Memory B cell (primary cell): ENCODE measurements around the gene LIMS2.

Experiments used
- ATAC-seq: fragments of 150-1000 bp; cut with Tn5 transposase; 2 replicates; pipeline ENCODE4 v1.10.0; 2021; ENCODE audit warnings: low read depth, mild to moderate bottlenecking, moderate library complexity
- DNase-seq, 2 donors: peaks; one replicate each; pipeline ENCODE4 v3.0.0; 2022; ENCODE audit warnings: low spot score in 2 of 2
- H3K27ac Mint-ChIP-seq: one replicate; pipeline ENCODE4 v1.8.0; 2022; ENCODE audit warnings: mild to moderate bottlenecking, moderate library complexity, mixed read lengths
- H3K27me3 Mint-ChIP-seq: one replicate; pipeline ENCODE4 v1.8.0; 2022; ENCODE audit warnings: mixed read lengths
- H3K36me3 Mint-ChIP-seq: one replicate; pipeline ENCODE4 v1.8.0; 2022; ENCODE audit warnings: mild to moderate bottlenecking, mixed read lengths
- H3K4me1 Mint-ChIP-seq: one replicate; pipeline ENCODE4 v1.8.0; 2022; ENCODE audit warnings: mixed read lengths
- H3K4me3 Mint-ChIP-seq: one replicate; pipeline ENCODE4 v1.8.0; 2022; ENCODE audit warnings: mild to moderate bottlenecking, moderate library complexity, mixed read lengths
- H3K9me3 Mint-ChIP-seq: one replicate; pipeline ENCODE4 v1.8.0; 2022; ENCODE audit warnings: mixed read lengths

LIMS2 gene, protein sequence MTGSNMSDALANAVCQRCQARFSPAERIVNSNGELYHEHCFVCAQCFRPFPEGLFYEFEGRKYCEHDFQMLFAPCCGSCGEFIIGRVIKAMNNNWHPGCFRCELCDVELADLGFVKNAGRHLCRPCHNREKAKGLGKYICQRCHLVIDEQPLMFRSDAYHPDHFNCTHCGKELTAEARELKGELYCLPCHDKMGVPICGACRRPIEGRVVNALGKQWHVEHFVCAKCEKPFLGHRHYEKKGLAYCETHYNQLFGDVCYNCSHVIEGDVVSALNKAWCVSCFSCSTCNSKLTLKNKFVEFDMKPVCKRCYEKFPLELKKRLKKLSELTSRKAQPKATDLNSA

DNA sequence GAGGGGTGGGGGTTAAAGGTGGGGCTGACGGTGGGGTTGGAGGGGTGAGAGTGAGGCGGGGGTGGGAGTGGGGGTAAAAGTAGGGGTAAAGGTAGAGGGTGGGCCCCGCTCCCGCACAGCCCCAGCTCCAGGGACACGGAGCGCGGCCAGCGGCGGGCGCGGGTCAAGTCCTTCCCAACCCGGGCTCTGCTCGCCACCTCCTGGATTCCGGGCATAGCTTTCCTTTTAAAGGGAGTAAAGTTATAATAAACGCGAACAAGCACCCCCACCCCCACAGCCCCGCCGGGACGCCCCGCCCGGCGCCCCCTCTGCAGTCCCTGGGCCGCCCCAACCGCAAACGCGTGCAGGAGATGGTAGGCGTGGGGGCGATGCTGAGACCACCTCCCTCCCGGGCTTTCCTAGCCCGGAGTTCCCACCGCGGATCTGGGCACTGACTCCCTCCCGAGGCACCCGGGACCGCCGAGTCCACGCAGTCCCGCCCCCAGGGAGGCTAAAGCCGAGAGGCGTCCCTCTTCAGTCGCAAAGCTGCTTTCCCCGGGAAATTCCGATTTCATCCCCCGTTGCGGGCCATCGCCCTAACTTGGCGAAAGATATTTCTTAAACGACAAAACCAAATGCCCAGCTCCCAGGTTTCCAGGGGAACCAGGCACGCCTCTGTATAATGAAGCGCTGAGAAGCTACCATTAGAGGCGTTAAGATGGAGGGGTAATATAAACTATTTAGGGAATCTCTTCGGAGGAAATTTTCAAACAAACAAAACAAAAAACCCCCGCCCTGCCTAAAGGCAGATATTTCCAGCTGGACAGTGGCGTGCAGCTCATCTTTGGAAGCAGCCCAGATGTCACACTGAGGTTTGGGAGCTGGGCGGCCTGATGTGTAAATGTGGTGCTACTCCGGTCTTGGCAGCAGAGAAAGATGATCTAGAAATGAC, at the start of gene LIMS2:
TSS of gene LIMS2 (minus strand) at position 200 of the 931 bp plus-strand sequence. CDS start 506 bp downstream, outside the sequence.
- Mint-ChIP-seq H3K27me3 (peaks cover 28% of the 10 kb centered on the region), H3K27ac (no peak within 1 kb of the TSS), H3K9me3 (no peaks in the 10 kb centered on the region), H3K4me3 (peak within 1 kb of the TSS; percentile 83), H3K4me1 (peaks cover 18% of the 10 kb centered on the region), H3K36me3 (no peaks in the 10 kb centered on the region)
- ATAC-seq = peak; percentile 17
- no peak for DNase-seq

DNA sequence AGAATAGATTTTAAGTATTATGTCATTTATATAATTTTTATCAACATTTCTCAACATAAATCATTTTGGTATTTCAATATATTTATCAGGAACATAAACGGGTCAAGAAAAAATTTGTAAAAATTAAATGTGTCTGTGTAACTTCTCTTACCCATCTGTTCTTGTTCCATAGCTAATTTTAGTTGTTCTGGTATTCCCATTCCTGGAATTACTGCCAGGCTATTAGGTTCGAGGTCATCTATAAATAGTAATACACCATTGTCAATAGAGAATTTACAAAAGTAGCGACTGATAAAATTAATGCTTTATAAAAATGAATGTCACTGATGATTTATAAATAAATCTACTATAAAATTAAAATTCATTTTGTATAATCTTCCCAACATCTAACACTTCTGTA, 47.5 kb upstream of the LIMS2 start:
- no peak for DNase-seq
- no peak for ATAC-seq
- Mint-ChIP-seq H3K4me1 (peaks cover 5% of the 10 kb centered on the region), H3K27ac (no peak overlapping the region), H3K9me3 (no peaks in the 10 kb centered on the region), H3K36me3 (peaks cover 23% of the 10 kb centered on the region), H3K27me3 (no peaks in the 10 kb centered on the region), H3K4me3 (no peak overlapping the region)

GRCh38 chr2:127721978-127722355, 46.6 kb upstream of the LIMS2 start:
- ATAC-seq (no peak), DNase-seq (no peak)
- H3K9me3 Mint-ChIP-seq = no peaks in the 10 kb centered on the region
- no peak overlapping the region for H3K27ac Mint-ChIP-seq
- peaks cover 24% of the 10 kb centered on the region for H3K36me3 Mint-ChIP-seq
- H3K27me3 Mint-ChIP-seq = no peaks in the 10 kb centered on the region
- peaks cover 5% of the 10 kb centered on the region for H3K4me1 Mint-ChIP-seq
- H3K4me3 Mint-ChIP-seq = no peak overlapping the region

GRCh38 chr2:127721311-127721977, 46.1 kb upstream of the LIMS2 start:
- Mint-ChIP-seq H3K9me3 (no peaks in the 10 kb centered on the region), H3K4me1 (peaks cover 3% of the 10 kb centered on the region), H3K27me3 (no peaks in the 10 kb centered on the region), H3K27ac (no peak overlapping the region), H3K36me3 (peaks cover 27% of the 10 kb centered on the region), H3K4me3 (no peak overlapping the region)
- no peak for DNase-seq
- no peak for ATAC-seq

DNA sequence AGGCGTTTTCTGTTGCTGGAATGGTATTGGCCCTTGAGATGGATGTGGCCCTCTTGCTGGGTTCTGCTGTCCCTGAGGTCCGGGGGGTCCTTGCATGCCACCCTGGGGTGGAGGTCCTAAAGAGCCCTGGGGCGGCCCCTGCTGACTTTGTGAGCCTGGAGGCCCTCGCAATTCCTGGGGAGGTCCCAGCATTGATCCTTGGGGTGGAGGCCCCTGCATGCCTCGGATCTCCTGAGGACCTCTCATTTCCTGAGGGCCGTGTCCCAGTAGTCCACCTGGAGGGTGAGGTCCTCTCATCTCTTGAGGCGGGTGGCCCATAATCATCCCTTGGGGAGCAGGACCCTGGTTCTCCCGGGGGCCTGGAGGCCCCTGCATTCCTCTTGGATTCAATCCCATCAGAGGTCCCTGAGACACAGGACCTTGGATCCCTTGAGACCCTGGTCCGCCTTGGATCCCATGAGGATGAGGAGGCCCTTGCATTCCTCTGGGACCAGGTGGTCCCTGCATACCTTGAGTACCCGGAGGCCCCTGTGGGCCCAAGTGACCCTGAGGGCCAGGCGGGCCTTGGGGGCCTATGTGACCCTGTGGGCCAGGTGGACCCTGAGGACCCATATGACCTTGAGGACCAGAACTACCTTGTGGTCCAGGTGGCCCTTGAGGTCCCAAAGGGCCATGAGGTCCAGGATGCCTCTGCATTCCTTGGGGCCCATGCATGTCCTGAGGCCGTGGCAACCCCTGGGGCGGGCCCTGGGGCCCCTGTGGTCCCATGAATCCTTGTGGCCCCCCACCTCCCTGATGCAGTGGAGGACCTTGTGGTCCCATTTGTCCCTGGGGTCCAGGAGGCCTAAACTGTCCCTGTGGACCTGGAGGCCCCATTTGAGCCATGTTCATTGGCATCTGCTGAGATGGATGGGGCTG, 44.2 kb upstream of the LIMS2 start:
- Mint-ChIP-seq H3K4me1 (peaks cover under 1% of the 10 kb centered on the region), H3K36me3 (peaks cover 31% of the 10 kb centered on the region), H3K27ac (no peak overlapping the region), H3K4me3 (no peak overlapping the region), H3K9me3 (no peaks in the 10 kb centered on the region), H3K27me3 (no peaks in the 10 kb centered on the region)
- no peak for DNase-seq
- no peak for ATAC-seq

GRCh38 chr2:127718271-127718670, 42.9 kb upstream of the LIMS2 start:
- Mint-ChIP-seq H3K36me3 (peaks cover 28% of the 10 kb centered on the region), H3K9me3 (no peaks in the 10 kb centered on the region), H3K27ac (no peak overlapping the region), H3K4me1 (no peaks in the 10 kb centered on the region), H3K27me3 (no peaks in the 10 kb centered on the region), H3K4me3 (no peak overlapping the region)
- DNase-seq = no peak
- ATAC-seq = no peak

GRCh38 chr2:127715778-127716449, 40.6 kb upstream of the LIMS2 start:
- H3K9me3 Mint-ChIP-seq = no peaks in the 10 kb centered on the region
- H3K27ac Mint-ChIP-seq = peak overlapping the region; percentile 29
- H3K4me3 Mint-ChIP-seq = no peak overlapping the region
- ATAC-seq (no peak), DNase-seq (no peak)
- H3K36me3 Mint-ChIP-seq = peaks cover 16% of the 10 kb centered on the region
- no peaks in the 10 kb centered on the region for H3K27me3 Mint-ChIP-seq
- no peaks in the 10 kb centered on the region for H3K4me1 Mint-ChIP-seq

DNA sequence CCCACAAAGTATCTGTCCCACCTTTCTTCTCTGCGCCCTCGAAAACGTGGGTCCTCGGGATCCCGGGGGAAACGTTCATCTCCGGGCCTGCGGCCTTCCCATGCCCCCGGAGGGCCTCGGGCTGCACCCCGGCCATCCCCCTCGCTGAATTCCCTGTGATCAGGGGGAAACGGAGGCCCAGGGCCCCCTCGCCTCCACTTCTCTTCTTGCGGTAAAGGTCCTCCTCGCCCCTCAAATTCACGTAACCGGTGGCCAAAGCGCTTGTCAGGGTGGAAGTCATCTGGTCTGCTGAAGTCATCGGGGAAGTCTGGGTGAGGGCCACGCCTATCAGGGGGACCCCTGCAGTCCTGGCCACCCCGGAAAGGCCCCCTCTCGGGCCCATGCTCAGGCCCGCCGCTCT, 38.2 kb upstream of the LIMS2 start:
- no peak for DNase-seq
- no peak overlapping the region for H3K4me3 Mint-ChIP-seq
- H3K4me1 Mint-ChIP-seq = no peaks in the 10 kb centered on the region
- H3K36me3 Mint-ChIP-seq = peaks cover 23% of the 10 kb centered on the region
- H3K27ac Mint-ChIP-seq = no peak overlapping the region
- H3K9me3 Mint-ChIP-seq = no peaks in the 10 kb centered on the region
- no peak for ATAC-seq
- no peaks in the 10 kb centered on the region for H3K27me3 Mint-ChIP-seq

GRCh38 chr2:127712999-127713398, 37.7 kb upstream of the LIMS2 start:
- Mint-ChIP-seq H3K27me3 (no peaks in the 10 kb centered on the region), H3K36me3 (peaks cover 23% of the 10 kb centered on the region), H3K27ac (no peak overlapping the region), H3K4me3 (no peak overlapping the region), H3K9me3 (no peaks in the 10 kb centered on the region), H3K4me1 (no peaks in the 10 kb centered on the region)
- DNase-seq (no peak), ATAC-seq (no peak)

DNA sequence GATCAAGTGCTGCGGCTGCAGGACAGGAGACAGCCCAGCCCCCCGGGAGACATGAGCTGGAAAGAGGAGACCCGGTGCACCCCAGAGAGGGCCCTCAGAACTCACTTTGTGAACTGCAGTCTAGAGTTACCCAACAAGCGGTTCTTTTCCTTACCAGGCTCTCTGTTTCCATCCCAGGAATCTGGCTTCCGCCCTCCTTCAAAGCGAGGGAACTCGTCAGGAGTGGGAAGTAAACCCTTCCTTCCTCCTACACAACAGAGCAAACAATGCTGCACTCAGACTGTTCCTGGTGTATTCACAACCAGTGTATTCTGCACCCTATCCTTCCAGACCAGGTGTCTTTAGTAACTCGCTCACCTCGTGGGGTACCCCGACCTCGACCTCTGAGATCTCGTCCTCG, 34.0 kb upstream of the LIMS2 start:
- Mint-ChIP-seq H3K4me1 (peaks cover 8% of the 10 kb centered on the region), H3K27me3 (no peaks in the 10 kb centered on the region), H3K27ac (no peak overlapping the region), H3K36me3 (peaks cover 18% of the 10 kb centered on the region), H3K4me3 (no peak overlapping the region), H3K9me3 (no peaks in the 10 kb centered on the region)
- no peak for ATAC-seq
- no peak for DNase-seq

DNA sequence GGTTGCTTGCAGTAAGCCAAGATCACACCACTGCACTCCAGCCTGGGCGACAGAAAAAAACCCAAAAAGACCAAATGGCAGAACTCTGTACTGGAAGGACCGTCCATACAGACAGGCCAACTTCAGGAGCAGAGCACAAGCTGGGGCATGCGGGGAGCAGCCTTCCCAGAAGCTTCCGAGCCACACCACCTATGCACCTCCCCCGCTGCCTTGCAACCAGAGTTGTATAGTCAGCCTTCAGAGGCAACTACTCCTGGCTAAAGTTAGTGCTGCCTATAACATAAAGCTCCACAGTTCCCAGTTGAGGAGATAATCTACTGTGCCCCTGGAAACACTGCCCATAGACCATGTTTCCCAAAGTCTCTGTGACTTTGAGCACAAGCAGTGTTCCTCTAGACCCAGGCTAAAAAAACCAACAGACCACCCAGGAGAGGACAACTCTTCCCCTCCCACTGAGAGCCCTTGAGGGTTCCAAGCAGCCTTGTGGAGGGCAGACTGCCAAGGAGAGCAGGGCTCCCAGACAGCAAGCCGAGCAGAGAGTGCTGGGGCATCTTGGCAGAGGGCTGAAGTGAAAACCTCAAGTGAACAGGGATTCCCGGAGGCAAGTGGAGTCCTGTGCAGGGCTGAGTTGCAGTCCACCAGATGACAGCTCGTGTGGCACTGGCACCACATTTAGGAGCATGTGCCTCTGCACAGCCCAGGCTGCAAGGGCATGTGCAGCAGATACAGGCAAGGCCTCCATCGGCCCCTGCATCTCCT, 32.7 kb upstream of the LIMS2 start:
- Mint-ChIP-seq H3K27ac (no peak overlapping the region), H3K9me3 (no peaks in the 10 kb centered on the region), H3K27me3 (no peaks in the 10 kb centered on the region), H3K4me3 (no peak overlapping the region), H3K4me1 (peaks cover 8% of the 10 kb centered on the region), H3K36me3 (peaks cover 18% of the 10 kb centered on the region)
- no peak for DNase-seq
- no peak for ATAC-seq

GRCh38 chr2:127706215-127706990, 31.1 kb upstream of the LIMS2 start:
- DNase-seq (no peak), ATAC-seq (no peak)
- H3K9me3 Mint-ChIP-seq = no peaks in the 10 kb centered on the region
- no peaks in the 10 kb centered on the region for H3K27me3 Mint-ChIP-seq
- peaks cover 18% of the 10 kb centered on the region for H3K36me3 Mint-ChIP-seq
- peaks cover 14% of the 10 kb centered on the region for H3K4me1 Mint-ChIP-seq
- no peak overlapping the region for H3K4me3 Mint-ChIP-seq
- no peak overlapping the region for H3K27ac Mint-ChIP-seq
